ENCODE measurements around the gene ZNF827. TPM values are rescaled to one million over a fixed set of nuclear protein-coding genes. Genes with fewer than 3 reads are reported as not detected.

Gene ZNF827
- total and polyA plus RNA-seq, 2 of the 13 experiments (the other 11 are each of a cell fraction or from before 2014, with no cell fraction given): 2.8 TPM

DNA sequence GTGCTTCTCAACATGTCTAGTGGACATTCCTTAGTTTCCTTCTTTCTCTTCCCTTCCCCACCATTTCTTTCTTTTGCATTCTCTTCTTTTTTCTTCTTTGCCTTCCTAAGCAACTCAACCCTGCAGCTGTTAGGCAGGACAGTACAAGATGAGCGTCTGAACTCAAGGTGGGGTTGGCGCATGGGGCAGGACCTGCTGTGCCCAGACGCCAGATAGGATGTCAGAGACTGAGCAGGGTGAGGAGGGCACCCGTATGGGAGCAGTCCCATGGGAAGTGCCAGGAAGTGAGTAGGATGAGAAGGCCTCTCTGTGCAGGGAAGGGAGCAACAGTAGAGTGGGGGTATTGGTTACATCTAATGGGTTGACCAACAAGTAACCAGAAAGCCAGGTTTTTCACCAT is 38.1 kb upstream of the ZNF827 start:
- H3K36me3 ChIP-seq (replicated peaks in 1 of 2; ENCODE audit: control insufficient read depth in 1 of 2, insufficient read depth in 2 of 2, low read length in 2 of 2): no peaks in the 10 kb centered on the region
- in situ Hi-C loops (cut with HindIII; ENCODE audit: extremely low pct_ligation_motif_present, low pct_unique_long_range_greater_than_20kb): no loop called here
- H3K9me3 ChIP-seq (ENCODE audit: low read length): no peaks in the 10 kb centered on the region
- no peaks in the 10 kb centered on the region for H3K27me3 ChIP-seq (ENCODE audit: control insufficient read depth in 1 of 2, insufficient read depth in 2 of 2, low read length in 2 of 2)
- no peaks in the 10 kb centered on the region for H3K79me2 ChIP-seq (ENCODE audit: insufficient read depth, low read length)
- 58% methylated on average over 4 of the region's 4 CpGs for WGBS (ENCODE audit: low lambda C conversion rate)
- no peak for ATAC-seq
- H3K4me1 ChIP-seq (ENCODE audit: insufficient read depth, low read length): no peaks in the 10 kb centered on the region
- no peak overlapping the region for H3K4me2 ChIP-seq (ENCODE audit: low read depth, low read length)
- no peak overlapping the region for H2AFZ ChIP-seq (ENCODE audit: low read length)
- no peaks in the 10 kb centered on the region for H4K20me1 ChIP-seq (ENCODE audit: insufficient read depth, low read length)
- H3K27ac ChIP-seq (ENCODE audit: extremely low read length, insufficient read depth, low read length): no peak overlapping the region
- TF ChIP-seq ZNF660 (CRISPR knock-in tag; IDR thresholded peaks at IDR 0.05; ENCODE audit: borderline replicate concordance, low read depth): no peak
- TF ChIP-seq CBFB (CRISPR knock-in tag; IDR thresholded peaks at IDR 0.05): no peak
- TF ChIP-seq, protein P1, sequence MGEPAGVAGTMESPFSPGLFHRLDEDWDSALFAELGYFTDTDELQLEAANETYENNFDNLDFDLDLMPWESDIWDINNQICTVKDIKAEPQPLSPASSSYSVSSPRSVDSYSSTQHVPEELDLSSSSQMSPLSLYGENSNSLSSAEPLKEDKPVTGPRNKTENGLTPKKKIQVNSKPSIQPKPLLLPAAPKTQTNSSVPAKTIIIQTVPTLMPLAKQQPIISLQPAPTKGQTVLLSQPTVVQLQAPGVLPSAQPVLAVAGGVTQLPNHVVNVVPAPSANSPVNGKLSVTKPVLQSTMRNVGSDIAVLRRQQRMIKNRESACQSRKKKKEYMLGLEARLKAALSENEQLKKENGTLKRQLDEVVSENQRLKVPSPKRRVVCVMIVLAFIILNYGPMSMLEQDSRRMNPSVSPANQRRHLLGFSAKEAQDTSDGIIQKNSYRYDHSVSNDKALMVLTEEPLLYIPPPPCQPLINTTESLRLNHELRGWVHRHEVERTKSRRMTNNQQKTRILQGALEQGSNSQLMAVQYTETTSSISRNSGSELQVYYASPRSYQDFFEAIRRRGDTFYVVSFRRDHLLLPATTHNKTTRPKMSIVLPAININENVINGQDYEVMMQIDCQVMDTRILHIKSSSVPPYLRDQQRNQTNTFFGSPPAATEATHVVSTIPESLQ (CRISPR knock-in tag; conservative IDR thresholded peaks at IDR 0.05): no peak
- no peak for TF ChIP-seq ZNF552 (CRISPR knock-in tag; IDR thresholded peaks at IDR 0.05; ENCODE audit: borderline replicate concordance)
- no peak for TF ChIP-seq ZNF263 (CRISPR knock-in tag; IDR thresholded peaks at IDR 0.05)
- TF ChIP-seq KDM2A (CRISPR knock-in tag; IDR thresholded peaks at IDR 0.05; ENCODE audit: borderline replicate concordance, low read depth): no peak
- TF ChIP-seq ZNF557 (CRISPR knock-in tag; IDR thresholded peaks at IDR 0.05): no peak
- TF ChIP-seq TEAD3 (CRISPR knock-in tag; optimal IDR thresholded peaks at IDR 0.05; ENCODE audit: borderline replicate concordance): no peak
- TF ChIP-seq, protein P2, sequence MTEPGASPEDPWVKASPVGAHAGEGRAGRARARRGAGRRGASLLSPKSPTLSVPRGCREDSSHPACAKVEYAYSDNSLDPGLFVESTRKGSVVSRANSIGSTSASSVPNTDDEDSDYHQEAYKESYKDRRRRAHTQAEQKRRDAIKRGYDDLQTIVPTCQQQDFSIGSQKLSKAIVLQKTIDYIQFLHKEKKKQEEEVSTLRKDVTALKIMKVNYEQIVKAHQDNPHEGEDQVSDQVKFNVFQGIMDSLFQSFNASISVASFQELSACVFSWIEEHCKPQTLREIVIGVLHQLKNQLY (CRISPR knock-in tag; IDR thresholded peaks at IDR 0.05): no peak
- TF ChIP-seq PCBP1 (IDR thresholded peaks at IDR 0.05; ENCODE audit: borderline replicate concordance, low read depth, low read length): no peak
- no peak for TF ChIP-seq MIXL1 (CRISPR knock-in tag; IDR thresholded peaks at IDR 0.05)
- no peak for TF ChIP-seq NR3C1 (CRISPR knock-in tag; IDR thresholded peaks at IDR 0.05)
- TF ChIP-seq, protein P3, sequence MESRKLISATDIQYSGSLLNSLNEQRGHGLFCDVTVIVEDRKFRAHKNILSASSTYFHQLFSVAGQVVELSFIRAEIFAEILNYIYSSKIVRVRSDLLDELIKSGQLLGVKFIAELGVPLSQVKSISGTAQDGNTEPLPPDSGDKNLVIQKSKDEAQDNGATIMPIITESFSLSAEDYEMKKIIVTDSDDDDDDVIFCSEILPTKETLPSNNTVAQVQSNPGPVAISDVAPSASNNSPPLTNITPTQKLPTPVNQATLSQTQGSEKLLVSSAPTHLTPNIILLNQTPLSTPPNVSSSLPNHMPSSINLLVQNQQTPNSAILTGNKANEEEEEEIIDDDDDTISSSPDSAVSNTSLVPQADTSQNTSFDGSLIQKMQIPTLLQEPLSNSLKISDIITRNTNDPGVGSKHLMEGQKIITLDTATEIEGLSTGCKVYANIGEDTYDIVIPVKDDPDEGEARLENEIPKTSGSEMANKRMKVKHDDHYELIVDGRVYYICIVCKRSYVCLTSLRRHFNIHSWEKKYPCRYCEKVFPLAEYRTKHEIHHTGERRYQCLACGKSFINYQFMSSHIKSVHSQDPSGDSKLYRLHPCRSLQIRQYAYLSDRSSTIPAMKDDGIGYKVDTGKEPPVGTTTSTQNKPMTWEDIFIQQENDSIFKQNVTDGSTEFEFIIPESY (CRISPR knock-in tag; IDR thresholded peaks at IDR 0.05): no peak
- FAIRE-seq: no peak
- intact Hi-C loops (cut with micrococcal nuclease; ENCODE audit: unreplicated experiment): no loop called here
- no peak overlapping the region for H3K4me3 ChIP-seq (replicated peaks in 1 of 3; ENCODE audit: insufficient read depth in 1 of 3, low read depth in 2 of 3, low read length in 3 of 3)
- no TSS peak for BruUV-seq (replicated peaks)
- CTCF ChIA-PET (ENCODE audit: low intra/inter-chr PET ratio, low total read pairs): no interaction called here
- POLR2A ChIA-PET: no interaction called here
- H3K9ac ChIP-seq (ENCODE audit: insufficient read depth, low read depth, low read length): no peak overlapping the region
- DNase-seq (ENCODE audit: low spot score): no peak

Measured in HepG2 (cell line).